ENCODE results near the gene OTOF.

The OTOF gene

GRCh38 chr2:26486789-26487188 is 8.9 kb upstream of the OTOF start:
- H3K4me3 ChIP-seq (ENCODE audit: low read depth, low read length): no peak overlapping the region
- TF ChIP-seq, protein P1, sequence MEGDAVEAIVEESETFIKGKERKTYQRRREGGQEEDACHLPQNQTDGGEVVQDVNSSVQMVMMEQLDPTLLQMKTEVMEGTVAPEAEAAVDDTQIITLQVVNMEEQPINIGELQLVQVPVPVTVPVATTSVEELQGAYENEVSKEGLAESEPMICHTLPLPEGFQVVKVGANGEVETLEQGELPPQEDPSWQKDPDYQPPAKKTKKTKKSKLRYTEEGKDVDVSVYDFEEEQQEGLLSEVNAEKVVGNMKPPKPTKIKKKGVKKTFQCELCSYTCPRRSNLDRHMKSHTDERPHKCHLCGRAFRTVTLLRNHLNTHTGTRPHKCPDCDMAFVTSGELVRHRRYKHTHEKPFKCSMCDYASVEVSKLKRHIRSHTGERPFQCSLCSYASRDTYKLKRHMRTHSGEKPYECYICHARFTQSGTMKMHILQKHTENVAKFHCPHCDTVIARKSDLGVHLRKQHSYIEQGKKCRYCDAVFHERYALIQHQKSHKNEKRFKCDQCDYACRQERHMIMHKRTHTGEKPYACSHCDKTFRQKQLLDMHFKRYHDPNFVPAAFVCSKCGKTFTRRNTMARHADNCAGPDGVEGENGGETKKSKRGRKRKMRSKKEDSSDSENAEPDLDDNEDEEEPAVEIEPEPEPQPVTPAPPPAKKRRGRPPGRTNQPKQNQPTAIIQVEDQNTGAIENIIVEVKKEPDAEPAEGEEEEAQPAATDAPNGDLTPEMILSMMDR (IDR thresholded peaks at IDR 0.05; ENCODE audit: control insufficient read depth, extremely low read depth, insufficient read depth): no peak
- DNase-seq (ENCODE audit: low read depth): no peak

- no peak overlapping the region for H3K4me3 ChIP-seq (ENCODE audit: low read depth, low read length)
- DNase-seq (ENCODE audit: low read depth): no peak
- TF ChIP-seq, protein P1 (IDR thresholded peaks at IDR 0.05; ENCODE audit: control insufficient read depth, extremely low read depth, insufficient read depth): no peak
Observed at GRCh38 chr2:26485725-26486418, 7.9 kb upstream of the OTOF start.

- TF ChIP-seq, protein P1 (IDR thresholded peaks at IDR 0.05; ENCODE audit: control insufficient read depth, extremely low read depth, insufficient read depth): no peak
- no peak overlapping the region for H3K4me3 ChIP-seq (ENCODE audit: low read depth, low read length)
- no peak for DNase-seq (ENCODE audit: low read depth)
Observed at GRCh38 chr2:26485099-26485498, 7.2 kb upstream of the OTOF start.

DNA sequence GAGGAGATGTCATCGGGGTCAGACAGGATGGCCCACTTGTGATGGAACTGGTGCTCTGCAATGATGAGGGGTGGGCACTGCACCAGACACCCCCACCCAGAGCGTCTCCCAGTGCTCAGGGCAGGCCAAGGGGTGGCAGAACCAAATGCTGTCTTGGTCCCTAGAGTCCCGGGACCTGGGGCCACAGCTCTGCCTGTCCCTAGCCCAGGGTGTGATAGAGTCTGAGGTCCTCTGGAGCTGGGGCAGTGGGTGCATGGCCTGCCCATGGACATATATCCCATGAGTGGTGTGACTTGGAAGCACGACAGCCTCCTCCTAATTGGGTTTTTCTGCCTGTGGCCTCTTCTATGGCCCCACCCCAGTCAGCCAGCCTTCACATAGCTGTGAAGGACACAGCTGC is 6.7 kb upstream of the OTOF start:
- TF ChIP-seq, protein P1 (IDR thresholded peaks at IDR 0.05; ENCODE audit: control insufficient read depth, extremely low read depth, insufficient read depth): no peak
- DNase-seq (ENCODE audit: low read depth): no peak
- no peak overlapping the region for H3K4me3 ChIP-seq (ENCODE audit: low read depth, low read length)

- no peak for DNase-seq (ENCODE audit: low read depth)
- TF ChIP-seq, protein P1 (IDR thresholded peaks at IDR 0.05; ENCODE audit: control insufficient read depth, extremely low read depth, insufficient read depth): no peak
- H3K4me3 ChIP-seq (ENCODE audit: low read depth, low read length): no peak overlapping the region
Observed at GRCh38 chr2:26483957-26484565, 6.1 kb upstream of the OTOF start.

GRCh38 chr2:26483516-26483915 is 5.6 kb upstream of the OTOF start:
- TF ChIP-seq, protein P1 (IDR thresholded peaks at IDR 0.05; ENCODE audit: control insufficient read depth, extremely low read depth, insufficient read depth): no peak
- H3K4me3 ChIP-seq (ENCODE audit: low read depth, low read length): no peak overlapping the region
- no peak for DNase-seq (ENCODE audit: low read depth)

GRCh38 chr2:26483027-26483326 is 5.1 kb upstream of the OTOF start:
- no peak overlapping the region for H3K4me3 ChIP-seq (ENCODE audit: low read depth, low read length)
- TF ChIP-seq, protein P1 (IDR thresholded peaks at IDR 0.05; ENCODE audit: control insufficient read depth, extremely low read depth, insufficient read depth): no peak
- no peak for DNase-seq (ENCODE audit: low read depth)
